ENCODE measurements around the gene ALDH4A1.

Gene ALDH4A1

GRCh38 chr1:18869847-18870594 lies 32.3 kb downstream of the ALDH4A1 start:
- TF ChIP-seq, protein P1, sequence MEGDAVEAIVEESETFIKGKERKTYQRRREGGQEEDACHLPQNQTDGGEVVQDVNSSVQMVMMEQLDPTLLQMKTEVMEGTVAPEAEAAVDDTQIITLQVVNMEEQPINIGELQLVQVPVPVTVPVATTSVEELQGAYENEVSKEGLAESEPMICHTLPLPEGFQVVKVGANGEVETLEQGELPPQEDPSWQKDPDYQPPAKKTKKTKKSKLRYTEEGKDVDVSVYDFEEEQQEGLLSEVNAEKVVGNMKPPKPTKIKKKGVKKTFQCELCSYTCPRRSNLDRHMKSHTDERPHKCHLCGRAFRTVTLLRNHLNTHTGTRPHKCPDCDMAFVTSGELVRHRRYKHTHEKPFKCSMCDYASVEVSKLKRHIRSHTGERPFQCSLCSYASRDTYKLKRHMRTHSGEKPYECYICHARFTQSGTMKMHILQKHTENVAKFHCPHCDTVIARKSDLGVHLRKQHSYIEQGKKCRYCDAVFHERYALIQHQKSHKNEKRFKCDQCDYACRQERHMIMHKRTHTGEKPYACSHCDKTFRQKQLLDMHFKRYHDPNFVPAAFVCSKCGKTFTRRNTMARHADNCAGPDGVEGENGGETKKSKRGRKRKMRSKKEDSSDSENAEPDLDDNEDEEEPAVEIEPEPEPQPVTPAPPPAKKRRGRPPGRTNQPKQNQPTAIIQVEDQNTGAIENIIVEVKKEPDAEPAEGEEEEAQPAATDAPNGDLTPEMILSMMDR (IDR thresholded peaks at IDR 0.05; ENCODE audit: extremely low read depth, insufficient read depth, missing control alignments), result no peak
- in situ Hi-C loops (cut with MboI; ENCODE audit: low pct_unique_long_range_greater_than_20kb, low sequenced_read_pairs, unreplicated experiment), result no loop called here
- no peak for DNase-seq (ENCODE audit: low spot score)

- TF ChIP-seq, protein P1 (IDR thresholded peaks at IDR 0.05; ENCODE audit: extremely low read depth, insufficient read depth, missing control alignments), result no peak
These were observed 33.4 kb downstream of the ALDH4A1 start for GRCh38 chr1:18868801-18869424.

DNA sequence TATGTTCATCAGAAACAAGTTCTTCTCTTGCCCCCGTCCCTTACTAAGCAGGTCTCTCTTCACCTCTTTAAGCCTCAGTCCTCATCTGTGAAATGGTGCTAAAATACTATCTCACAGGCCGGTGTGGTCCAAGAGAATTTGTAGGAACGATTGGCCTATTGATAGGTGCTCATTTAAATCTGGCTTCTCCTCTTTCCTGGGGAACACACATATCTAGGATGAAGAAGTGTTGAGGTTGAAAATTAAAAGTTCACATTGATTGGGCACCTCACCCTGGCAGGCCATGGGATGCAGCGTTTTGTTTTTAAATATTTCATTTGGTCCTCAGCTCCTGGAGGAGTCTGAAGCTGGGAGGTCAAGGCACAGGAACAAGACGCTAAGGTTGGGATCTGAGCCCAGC lies 34.0 kb downstream of the ALDH4A1 start:
- in situ Hi-C loops (cut with MboI; ENCODE audit: low pct_unique_long_range_greater_than_20kb, low sequenced_read_pairs, unreplicated experiment), result no loop called here
- no peak for DNase-seq (ENCODE audit: low spot score)
- TF ChIP-seq, protein P1 (IDR thresholded peaks at IDR 0.05; ENCODE audit: extremely low read depth, insufficient read depth, missing control alignments), result no peak

More at GRCh38 chr1:18868801-18869424, 33.4 kb downstream of the ALDH4A1 start:
- no peak for DNase-seq (ENCODE audit: low spot score)
- in situ Hi-C loops (cut with MboI; ENCODE audit: low pct_unique_long_range_greater_than_20kb, low sequenced_read_pairs, unreplicated experiment), result no loop called here

DNA sequence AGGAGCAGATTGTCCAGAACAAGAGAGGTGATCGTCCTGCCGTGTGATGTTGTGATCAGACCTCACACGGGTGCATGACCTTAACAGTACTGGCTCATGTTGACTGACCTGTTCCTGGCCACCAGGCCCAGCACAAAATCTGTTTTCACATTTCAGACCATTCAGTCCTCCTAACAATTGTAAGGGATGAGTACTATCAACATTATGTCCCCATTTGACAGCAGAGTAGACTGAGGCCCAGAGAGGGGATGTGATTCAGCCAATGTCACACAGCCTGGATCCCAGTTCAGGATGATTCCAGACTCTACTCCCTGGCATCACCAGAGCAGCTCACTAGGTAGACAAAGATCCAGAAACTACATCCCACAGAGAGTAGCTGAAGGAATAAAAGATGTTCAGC lies 35.5 kb downstream of the ALDH4A1 start:
- TF ChIP-seq, protein P1 (IDR thresholded peaks at IDR 0.05; ENCODE audit: extremely low read depth, insufficient read depth, missing control alignments), result no peak
- DNase-seq (ENCODE audit: low spot score), result no peak
- in situ Hi-C loops (cut with MboI; ENCODE audit: low pct_unique_long_range_greater_than_20kb, low sequenced_read_pairs, unreplicated experiment), result no loop called here

GRCh38 chr1:18866314-18866713 lies 36.0 kb downstream of the ALDH4A1 start:
- in situ Hi-C loops (cut with MboI; ENCODE audit: low pct_unique_long_range_greater_than_20kb, low sequenced_read_pairs, unreplicated experiment), result no loop called here
- DNase-seq (ENCODE audit: low spot score), result no peak

DNA sequence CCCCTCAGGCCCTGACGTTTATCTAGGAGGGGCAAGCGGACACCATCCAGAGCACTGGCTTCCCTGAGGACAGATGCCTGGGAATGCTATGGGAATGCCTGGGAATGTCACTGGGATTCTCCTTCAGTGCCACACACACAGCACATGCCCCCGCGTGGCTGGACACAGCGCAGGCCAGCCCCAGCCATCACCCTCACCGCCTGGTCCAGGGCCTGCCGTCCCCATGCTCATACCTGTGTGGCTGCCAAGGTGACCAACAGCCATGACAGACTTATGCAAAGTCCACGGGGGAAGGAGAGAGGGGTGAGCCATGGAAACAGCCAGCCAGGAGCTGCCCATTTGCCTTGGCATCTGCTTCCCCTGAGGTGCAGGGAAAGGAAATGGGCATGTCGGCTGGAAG lies 37.2 kb downstream of the ALDH4A1 start:
- TF ChIP-seq, protein P1 (IDR thresholded peaks at IDR 0.05; ENCODE audit: extremely low read depth, insufficient read depth, missing control alignments), result no peak
- in situ Hi-C loops (cut with MboI; ENCODE audit: low pct_unique_long_range_greater_than_20kb, low sequenced_read_pairs, unreplicated experiment), result no loop called here
- no peak for DNase-seq (ENCODE audit: low spot score)

More at GRCh38 chr1:18866314-18866713, 36.0 kb downstream of the ALDH4A1 start:
- TF ChIP-seq, protein P1 (IDR thresholded peaks at IDR 0.05; ENCODE audit: extremely low read depth, insufficient read depth, missing control alignments), result no peak
